ENCODE measurements around the gene SNTG2. TPM values are rescaled to one million over a fixed set of nuclear protein-coding genes. Genes with fewer than 3 reads are reported as not detected.

Gene SNTG2
- total RNA-seq, 2 experiments from 2014 or later = 2.9 to 3.5 TPM

GRCh38 chr2:951224-952006, 766 bp downstream of the SNTG2 start:
- H3K4me1 Mint-ChIP-seq = peaks cover 24% of the 10 kb centered on the region
- peak overlapping the region; percentile 65 for H3K27ac Mint-ChIP-seq
- POLR2A ChIA-PET = interaction anchor here (0.6 to 3.0 kb wide), 7 partner anchors 11 to 274 kb away, joined by 3 to 31 read pairs (median 4); partner anchors contain the start of gene TMEM18
- peaks cover 16% of the 10 kb centered on the region for H3K27me3 Mint-ChIP-seq
- peak overlapping the region; percentile 77 for H3K4me3 Mint-ChIP-seq
- DNase-seq (no peak), ATAC-seq (ENCODE audit: low read depth) (no peak)
- no peaks in the 10 kb centered on the region for H3K9me3 Mint-ChIP-seq
- no peaks in the 10 kb centered on the region for H3K36me3 Mint-ChIP-seq

- H3K36me3 Mint-ChIP-seq = no peaks in the 10 kb centered on the region
- ATAC-seq (ENCODE audit: low read depth) = no peak
- peaks cover 18% of the 10 kb centered on the region for H3K4me1 Mint-ChIP-seq
- H3K27me3 Mint-ChIP-seq = peaks cover 16% of the 10 kb centered on the region
- POLR2A ChIA-PET = interaction anchor here (1.6 kb wide), 1 partner anchor 21 kb away, joined by 6 read pairs; no protein-coding TSS in a partner anchor
- H3K4me3 Mint-ChIP-seq = no peak overlapping the region
- H3K9me3 Mint-ChIP-seq = no peaks in the 10 kb centered on the region
- H3K27ac Mint-ChIP-seq = no peak overlapping the region
- DNase-seq = no peak
These were observed 2.8 kb downstream of the SNTG2 start for GRCh38 chr2:953408-953807.

GRCh38 chr2:953975-954686, 3.5 kb downstream of the SNTG2 start:
- Mint-ChIP-seq H3K4me3 (no peak overlapping the region), H3K36me3 (no peaks in the 10 kb centered on the region), H3K27me3 (peaks cover 16% of the 10 kb centered on the region), H3K27ac (no peak overlapping the region), H3K4me1 (peaks cover 18% of the 10 kb centered on the region), H3K9me3 (no peaks in the 10 kb centered on the region)
- POLR2A ChIA-PET = interaction anchor here (0.6 to 1.6 kb wide), 3 partner anchors 19 to 20 kb away, joined by 6 read pairs; no protein-coding TSS in a partner anchor
- ATAC-seq (ENCODE audit: low read depth) (no peak), DNase-seq (no peak)

- peaks cover 14% of the 10 kb centered on the region for H3K4me1 Mint-ChIP-seq
- H3K36me3 Mint-ChIP-seq = no peaks in the 10 kb centered on the region
- H3K9me3 Mint-ChIP-seq = no peaks in the 10 kb centered on the region
- peaks cover 16% of the 10 kb centered on the region for H3K27me3 Mint-ChIP-seq
- no peak overlapping the region for H3K27ac Mint-ChIP-seq
- POLR2A ChIA-PET = interaction anchor here (0.5 to 1.5 kb wide), 2 partner anchors 19 to 117 kb away, joined by 3 to 6 read pairs; no protein-coding TSS in a partner anchor
- H3K4me3 Mint-ChIP-seq = no peak overlapping the region
- ATAC-seq (ENCODE audit: low read depth) (no peak), DNase-seq (no peak)
These were observed 4.0 kb downstream of the SNTG2 start for GRCh38 chr2:954687-955000.

GRCh38 chr2:955829-956731, 5.4 kb downstream of the SNTG2 start:
- POLR2A ChIA-PET = interaction anchor here (1.5 kb wide), 1 partner anchor 18 kb away, joined by 6 read pairs; no protein-coding TSS in a partner anchor
- peaks cover 13% of the 10 kb centered on the region for H3K4me1 Mint-ChIP-seq
- no peaks in the 10 kb centered on the region for H3K36me3 Mint-ChIP-seq
- DNase-seq = no peak
- ATAC-seq (ENCODE audit: low read depth) = no peak
- peaks cover 16% of the 10 kb centered on the region for H3K27me3 Mint-ChIP-seq
- H3K4me3 Mint-ChIP-seq = no peak overlapping the region
- H3K9me3 Mint-ChIP-seq = no peaks in the 10 kb centered on the region
- H3K27ac Mint-ChIP-seq = no peak overlapping the region

- Mint-ChIP-seq H3K27me3 (no peaks in the 10 kb centered on the region), H3K9me3 (no peaks in the 10 kb centered on the region), H3K27ac (no peak overlapping the region), H3K36me3 (no peaks in the 10 kb centered on the region), H3K4me1 (peaks cover 9% of the 10 kb centered on the region), H3K4me3 (no peak overlapping the region)
- DNase-seq = no peak
- ATAC-seq (ENCODE audit: low read depth) = no peak
- POLR2A ChIA-PET = no interaction called here
These were observed 8.8 kb downstream of the SNTG2 start for GRCh38 chr2:959457-959856.

- POLR2A ChIA-PET = no interaction called here
These were observed 9.6 kb downstream of the SNTG2 start for GRCh38 chr2:960061-960736.

GRCh38 chr2:961786-962185, 11.1 kb downstream of the SNTG2 start:
- no peak overlapping the region for H3K27ac Mint-ChIP-seq
- no peaks in the 10 kb centered on the region for H3K36me3 Mint-ChIP-seq
- peaks cover 6% of the 10 kb centered on the region for H3K4me1 Mint-ChIP-seq
- H3K4me3 Mint-ChIP-seq = no peak overlapping the region
- no peak for ATAC-seq (ENCODE audit: low read depth)
- POLR2A ChIA-PET = interaction anchor here (0.8 to 1.2 kb wide), 2 partner anchors 11 to 12 kb away, joined by 4 read pairs; partner anchors contain the start of gene SNTG2
- DNase-seq = no peak
- no peaks in the 10 kb centered on the region for H3K27me3 Mint-ChIP-seq
- no peaks in the 10 kb centered on the region for H3K9me3 Mint-ChIP-seq

More at GRCh38 chr2:960061-960736, 9.6 kb downstream of the SNTG2 start:
- no peaks in the 10 kb centered on the region for H3K9me3 Mint-ChIP-seq
- no peak overlapping the region for H3K27ac Mint-ChIP-seq
- no peaks in the 10 kb centered on the region for H3K27me3 Mint-ChIP-seq
- DNase-seq (no peak), ATAC-seq (ENCODE audit: low read depth) (no peak)
- H3K4me1 Mint-ChIP-seq = peaks cover 6% of the 10 kb centered on the region
- no peak overlapping the region for H3K4me3 Mint-ChIP-seq
- no peaks in the 10 kb centered on the region for H3K36me3 Mint-ChIP-seq

GRCh38 chr2:963876-964275, 13.2 kb downstream of the SNTG2 start:
- Mint-ChIP-seq H3K27me3 (no peaks in the 10 kb centered on the region), H3K27ac (peak overlapping the region; percentile 58), H3K4me1 (peaks cover 5% of the 10 kb centered on the region), H3K4me3 (no peak overlapping the region), H3K36me3 (peaks cover 4% of the 10 kb centered on the region), H3K9me3 (peaks cover 7% of the 10 kb centered on the region)
- ATAC-seq (ENCODE audit: low read depth) = no peak
- no peak for DNase-seq
- POLR2A ChIA-PET = interaction anchor here (1.4 kb wide), 1 partner anchor 13 kb away, joined by 4 read pairs; the partner anchor contains the start of gene SNTG2

GRCh38 chr2:964562-964961, 13.9 kb downstream of the SNTG2 start:
- DNase-seq = no peak
- H3K4me3 Mint-ChIP-seq = no peak overlapping the region
- peaks cover 7% of the 10 kb centered on the region for H3K9me3 Mint-ChIP-seq
- H3K27me3 Mint-ChIP-seq = no peaks in the 10 kb centered on the region
- no peak overlapping the region for H3K27ac Mint-ChIP-seq
- no peak for ATAC-seq (ENCODE audit: low read depth)
- POLR2A ChIA-PET = interaction anchor here (0.6 kb wide), 1 partner anchor 584 kb away, joined by 7 read pairs; no protein-coding TSS in a partner anchor
- H3K36me3 Mint-ChIP-seq = peaks cover 4% of the 10 kb centered on the region
- peaks cover 5% of the 10 kb centered on the region for H3K4me1 Mint-ChIP-seq

GRCh38 chr2:965640-966147, 15.0 kb downstream of the SNTG2 start:
- Mint-ChIP-seq H3K36me3 (peaks cover 4% of the 10 kb centered on the region), H3K4me3 (no peak overlapping the region), H3K27ac (no peak overlapping the region), H3K27me3 (no peaks in the 10 kb centered on the region), H3K4me1 (peaks cover 5% of the 10 kb centered on the region), H3K9me3 (peaks cover 7% of the 10 kb centered on the region)
- POLR2A ChIA-PET = no interaction called here
- DNase-seq = no peak
- no peak for ATAC-seq (ENCODE audit: low read depth)

- ATAC-seq (ENCODE audit: low read depth) (no peak), DNase-seq (no peak)
- peak overlapping the region; percentile 54 for H3K4me3 Mint-ChIP-seq
- peaks cover 57% of the 10 kb centered on the region for H3K4me1 Mint-ChIP-seq
- H3K36me3 Mint-ChIP-seq = peaks cover 44% of the 10 kb centered on the region
- H3K27ac Mint-ChIP-seq = peak overlapping the region; percentile 91
- no peaks in the 10 kb centered on the region for H3K27me3 Mint-ChIP-seq
- peaks cover 25% of the 10 kb centered on the region for H3K9me3 Mint-ChIP-seq
- POLR2A ChIA-PET = interaction anchor here (1.0 to 3.4 kb wide), 5 partner anchors 12 to 296 kb away, joined by 3 to 35 read pairs (median 10); partner anchors contain the start of genes SNTG2 and TMEM18
These were observed 22.5 kb downstream of the SNTG2 start for GRCh38 chr2:973129-973528.
